Right lobe of liver (tissue), 6 donors: ENCODE data around the gene TAB2. TPM values are rescaled to one million over a fixed set of nuclear protein-coding genes. Genes with fewer than 3 reads are reported as not detected.
A peak's percentile ranks its signal among the peaks of the same experiment; 100 is the strongest.

Experiments used
- ATAC-seq, 4 donors: fragments of 200-7000 bp; cut with Tn5 transposase; one replicate each; pipeline ENCODE4 v1.9.1; 2020; ENCODE audit warnings: mild to moderate bottlenecking in 4 of 4, moderate library complexity in 4 of 4
- DNase-seq, 3 donors: peaks; one replicate each; pipeline ENCODE4 v3.0.0-alpha.2; 2020
- H3K27ac ChIP-seq, 3 donors: fragments of 200-600 bp; one replicate each; pipeline ENCODE4 v1.8.0; 2022
- H3K27me3 ChIP-seq, 2 donors: fragments of 200-600 bp; one replicate each; pipeline ENCODE4 v1.8.0; 2022
- H3K36me3 ChIP-seq, 4 donors: fragments of 200-600 bp; sonication (generic) in 1 of 4; one replicate each; pipeline versions ENCODE4 v1.5.1 to v1.8.0; 2017 to 2022; ENCODE audit warnings: control low read depth in 1 of 4
- H3K4me1 ChIP-seq, 4 donors: fragments of 200-600 bp; sonication (generic) in 1 of 4; one replicate each; pipeline versions ENCODE4 v1.5.1 to v1.8.0; 2017 to 2022; ENCODE audit warnings: control low read depth in 1 of 4
- H3K4me3 ChIP-seq, 3 donors: fragments of 200-600 bp; one replicate each; pipeline ENCODE4 v1.8.0; 2022
- H3K9me3 ChIP-seq, 4 donors: fragments of 200-600 bp; sonication (generic) in 1 of 4; one replicate each; pipeline versions ENCODE4 v1.5.1 to v1.8.0; 2017 to 2022; ENCODE audit warnings: control low read depth in 1 of 4
- CTCF ChIP-seq, 4 donors: fragments of 200-600 bp in 3 of 4; fragments of 450-650 bp in 1 of 4; IDR thresholded peaks; one replicate each; pipeline versions ENCODE4 v1.5.1 to v1.8.0; 2016 to 2022; ENCODE audit warnings: antibody characterized with exemption in 4 of 4, mild to moderate bottlenecking in 2 of 4
- POLR2A ChIP-seq: fragments of 450-650 bp; IDR thresholded peaks from one replicate; pipeline ENCODE4 v1.6.1; 2017; ENCODE audit warnings: antibody characterized with exemption, mild to moderate bottlenecking
- WGBS: methylation state at CpG from one replicate; pipeline ENCODE4 v1.1.6; 2018; ENCODE audit warnings: low coverage, low lambda C conversion rate; ENCODE audit not compliant: insufficient coverage; ENCODE audit errors: missing lambda C conversion rate; 5-methylcytosine and 5-hydroxymethylcytosine counted together
- intact Hi-C, 2 donors: fragments of 100-400 bp; cut with DNase I; formaldehyde crosslinking; loops; one replicate each; pipeline versions ENCODE4 v1.11.2 to v1.14.1; 2022
- total RNA-seq, 6 experiments: library from RNA; depleted of rRNA in 2 of 6; stranded (reverse); fragments of >200 nt in 2 of 6; fragmentation: NEBNext Ultra II Directional in 3 of 6; extraction: Animal tissue kit (Norgen Biotek cat#: 25700) in 3 of 6; gene quantifications; one replicate each; pipeline versions ENCODE4 v1.1.0 to v1.2.4, GENCODE V29; 2016 to 2023
- donor health status: DM: no; HTN: yes; CAD: no.
- donor health status: DM: no; HTN: no; CAD: no.
- donor health status: DM: no; HTN: no; CAD: no.
- donor health status: DM: no; HTN: yes; CAD: no.
- donor health status: DM: no; HTN: yes; CAD: no.

The TAB2 gene
- total RNA-seq, 6 experiments from 2014 or later: 25.5 to 33.1 (median 30.2) TPM

- H3K9me3 ChIP-seq: no peaks in the 10 kb centered on the region
- no peak for DNase-seq
- no peak for TF ChIP-seq CTCF (IDR thresholded peaks at IDR 0.05)
- TF ChIP-seq POLR2A: no peak
- H3K36me3 ChIP-seq: peaks cover 0 to 8% (median 0%) of the 10 kb centered on the region in 4 donors
- H3K27me3 ChIP-seq: no peaks in the 10 kb centered on the region
- no peak overlapping the region for H3K4me3 ChIP-seq
- intact Hi-C loops: no loop called here
- H3K4me1 ChIP-seq: no peaks in the 10 kb centered on the region
- ATAC-seq: peak in 1 of 4 donors; percentile 14
- no peak overlapping the region for H3K27ac ChIP-seq
These were observed 93.0 kb downstream of the TAB2 start for GRCh38 chr6:149410557-149410956.

- no peak overlapping the region for H3K4me3 ChIP-seq
- H3K36me3 ChIP-seq: peaks cover 0 to 8% (median 0%) of the 10 kb centered on the region in 4 donors
- 65% methylated on average over 2 of the region's 4 CpGs for WGBS
- no peak overlapping the region for H3K27ac ChIP-seq
- no peaks in the 10 kb centered on the region for H3K9me3 ChIP-seq
- no peaks in the 10 kb centered on the region for H3K4me1 ChIP-seq
- DNase-seq (no peak), ATAC-seq (no peak)
- TF ChIP-seq POLR2A (no peak), CTCF (IDR thresholded peaks at IDR 0.05) (no peak)
- H3K27me3 ChIP-seq: no peaks in the 10 kb centered on the region
- intact Hi-C loops: no loop called here
These were observed 96.5 kb downstream of the TAB2 start for GRCh38 chr6:149414009-149414408.

GRCh38 chr6:149414821-149415220 lies 97.3 kb downstream of the TAB2 start:
- 91% methylated on average over 4 of the region's 4 CpGs for WGBS
- intact Hi-C loops: no loop called here
- no peak for DNase-seq

GRCh38 chr6:149419696-149420404 lies 102.3 kb downstream of the TAB2 start:
- no peak for ATAC-seq
- no peaks in the 10 kb centered on the region for H3K36me3 ChIP-seq
- 82% methylated on average over 13 of the region's 13 CpGs for WGBS
- peaks cover 0 to 8% (median 0%) of the 10 kb centered on the region in 4 donors for H3K4me1 ChIP-seq
- H3K4me3 ChIP-seq: no peak overlapping the region
- DNase-seq: no peak
- H3K27me3 ChIP-seq: no peaks in the 10 kb centered on the region
- H3K27ac ChIP-seq: no peak overlapping the region
- intact Hi-C loops: no loop called here
- H3K9me3 ChIP-seq: no peaks in the 10 kb centered on the region
- TF ChIP-seq CTCF (IDR thresholded peaks at IDR 0.05) (no peak), POLR2A (no peak)

More at GRCh38 chr6:149414821-149415220, 97.3 kb downstream of the TAB2 start:
- no peaks in the 10 kb centered on the region for H3K27me3 ChIP-seq
- H3K9me3 ChIP-seq: no peaks in the 10 kb centered on the region
- H3K27ac ChIP-seq: no peak overlapping the region
- no peak for TF ChIP-seq CTCF (IDR thresholded peaks at IDR 0.05)
- no peak for TF ChIP-seq POLR2A
- H3K4me1 ChIP-seq: no peaks in the 10 kb centered on the region
- H3K36me3 ChIP-seq: peaks cover 0 to 4% (median 0%) of the 10 kb centered on the region in 4 donors
- ATAC-seq: no peak
- no peak overlapping the region for H3K4me3 ChIP-seq
